GM15510 (cell line): ENCODE measurements around the gene DIABLO.

ENCODE experiments used
- POLR2A ChIP-seq: IDR thresholded peaks from 3 replicates; pipeline ENCODE4 v1.6.1; 2011; ENCODE audit warnings: borderline replicate concordance; ENCODE audit not compliant: insufficient read length; ENCODE audit errors: extremely low read depth

Gene DIABLO

DNA sequence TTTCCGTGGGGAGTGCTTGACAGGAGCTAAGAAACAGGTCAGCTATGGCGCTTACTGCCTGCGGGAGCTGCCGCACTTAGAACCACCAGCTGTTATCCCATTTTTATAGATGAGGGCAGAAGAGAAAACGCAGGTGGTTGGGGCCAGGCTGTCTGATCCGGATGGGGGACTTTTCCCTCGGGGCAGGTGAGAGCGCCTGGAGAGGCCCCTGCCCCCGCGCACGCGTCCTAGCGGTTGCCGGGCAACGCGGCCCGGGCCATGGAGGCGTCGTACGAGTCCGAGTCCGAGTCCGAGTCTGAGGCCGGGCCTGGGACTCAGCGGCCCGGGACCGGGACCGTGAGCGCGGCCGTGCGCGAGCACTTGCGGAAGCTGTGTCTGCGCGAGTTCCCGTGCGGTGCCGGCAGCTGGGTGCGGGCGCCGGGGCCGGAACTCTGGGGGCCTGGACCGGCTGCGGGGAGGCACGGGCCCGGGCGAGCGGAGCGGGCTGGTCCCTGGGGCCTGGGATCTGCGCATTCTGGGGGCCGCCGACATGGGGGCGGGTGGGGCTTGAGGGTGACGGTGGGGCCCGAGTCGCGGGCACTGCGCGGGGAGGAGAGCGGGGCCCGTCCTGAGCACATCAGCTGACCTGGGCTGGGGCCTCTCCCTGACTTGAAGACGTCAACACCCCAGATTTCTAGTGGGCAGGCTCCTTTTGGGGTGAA is 42.8 kb downstream of the DIABLO start, which contains the start of gene LRRC43:
Gene LRRC43, plus strand, starts transcription at position 237 of the 701 bp plus-strand sequence. Its CDS starts 22 bp downstream, at position 259.
- no peak for TF ChIP-seq POLR2A

DNA sequence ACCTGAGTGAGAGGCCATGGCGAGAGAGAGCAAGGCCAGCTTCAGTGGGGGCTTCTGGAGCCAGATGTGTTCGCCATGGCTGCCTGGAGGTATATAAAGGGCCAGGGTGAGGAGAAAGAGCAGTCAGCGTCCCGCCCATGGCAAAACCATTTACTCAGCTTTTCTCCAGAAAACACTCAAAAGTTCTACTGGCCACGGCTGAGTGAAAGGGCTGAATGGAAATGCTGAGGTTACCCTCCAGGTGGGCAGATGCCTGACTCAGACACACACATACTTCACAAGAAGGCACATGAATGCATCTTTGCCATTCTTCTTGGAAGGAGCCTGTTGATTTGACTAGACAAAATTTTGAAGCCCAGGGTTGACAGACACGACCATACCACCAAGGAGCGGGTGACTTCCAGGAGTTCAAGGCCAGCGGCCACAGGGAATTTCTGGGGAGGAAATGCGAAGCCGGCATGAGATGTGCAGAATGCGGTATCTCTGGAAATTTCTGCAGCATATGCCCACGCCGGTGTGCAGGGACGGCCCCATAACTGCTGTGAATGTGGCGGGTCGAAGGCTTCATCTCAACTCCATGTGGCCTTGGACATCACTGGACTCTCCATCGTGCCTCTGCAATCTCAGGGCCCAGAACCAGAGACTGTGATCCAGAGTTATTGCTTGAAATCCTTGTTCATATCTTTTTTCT is 51.6 kb downstream of the DIABLO start, which contains the start of gene IL31:
Gene IL31, minus strand, starts transcription at position 67 of the 691 bp plus-strand sequence. Its CDS starts 49 bp downstream, at position 18.
- TF ChIP-seq POLR2A = no peak

DNA sequence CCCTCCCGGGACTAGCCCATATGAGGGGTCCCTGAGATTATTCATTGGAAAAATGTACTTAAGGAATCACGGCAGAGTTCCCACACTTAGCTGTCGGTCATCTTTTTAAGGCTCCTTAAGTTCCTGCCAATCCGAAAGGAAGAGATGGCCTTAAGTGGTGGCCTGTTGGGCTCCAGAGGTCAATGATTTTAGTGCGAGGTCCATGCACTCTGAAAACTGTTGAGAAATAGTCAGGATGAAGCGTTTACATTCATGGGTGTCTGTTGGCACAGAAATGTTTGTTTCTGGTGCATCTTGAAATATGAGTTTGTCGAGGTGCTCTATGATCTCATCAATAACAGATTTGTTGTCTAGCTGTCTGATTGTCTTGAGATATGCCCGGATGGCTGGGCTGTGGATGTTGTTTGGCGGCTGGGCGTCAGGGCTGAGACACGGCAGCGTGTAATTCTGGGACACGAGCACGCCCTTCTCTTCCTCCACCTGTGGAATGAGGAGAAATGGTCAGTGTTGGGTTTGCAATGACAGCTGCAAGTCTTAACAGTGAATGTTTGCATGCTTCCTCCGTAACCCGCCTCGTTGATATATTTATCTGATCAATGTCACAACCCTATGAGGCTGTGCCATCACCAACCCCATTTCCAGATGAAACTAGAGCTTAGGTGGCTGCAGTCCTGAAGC is 53.5 kb downstream of the DIABLO start:
- TF ChIP-seq POLR2A = no peak

- TF ChIP-seq POLR2A = no peak
These were observed 54.5 kb downstream of the DIABLO start for GRCh38 chr12:122171399-122171798.

GRCh38 chr12:122168492-122168891 is 57.4 kb downstream of the DIABLO start:
- no peak for TF ChIP-seq POLR2A

GRCh38 chr12:122167356-122167925 is 58.4 kb downstream of the DIABLO start:
- TF ChIP-seq POLR2A = no peak

GRCh38 chr12:122166422-122167349 is 59.2 kb downstream of the DIABLO start:
- TF ChIP-seq POLR2A = no peak

- TF ChIP-seq POLR2A = no peak
These were observed 62.9 kb downstream of the DIABLO start for GRCh38 chr12:122162976-122163375.

GRCh38 chr12:122161682-122162081 is 64.2 kb downstream of the DIABLO start:
- no peak for TF ChIP-seq POLR2A

DNA sequence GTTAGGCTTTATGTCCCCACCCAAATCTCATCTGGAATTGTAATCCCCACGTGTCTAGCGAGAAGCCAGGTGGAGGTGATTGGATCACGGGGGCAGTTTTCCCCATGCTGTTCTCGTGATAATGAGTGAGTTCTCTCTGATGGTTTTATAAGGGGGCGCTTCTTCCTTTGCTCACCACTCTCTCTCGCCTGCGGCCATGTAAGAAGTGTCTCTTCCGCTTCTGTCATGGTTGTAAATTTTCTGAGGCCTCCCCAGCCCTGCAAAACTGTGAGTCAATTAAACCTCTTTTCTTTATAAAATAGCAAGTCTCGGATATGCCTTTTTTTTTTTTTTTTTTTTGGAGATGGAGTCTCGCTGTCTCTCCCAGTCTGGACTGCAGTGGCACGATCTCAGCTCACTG is 65.1 kb downstream of the DIABLO start:
- no peak for TF ChIP-seq POLR2A

- TF ChIP-seq POLR2A = no peak
These were observed 66.0 kb downstream of the DIABLO start for GRCh38 chr12:122159882-122160281.

GRCh38 chr12:122158700-122159285 is 67.1 kb downstream of the DIABLO start:
- no peak for TF ChIP-seq POLR2A
